GM21717 (cell line): ENCODE data around the gene ZPBP.

Experiments used
- ATAC-seq: cut with Tn5 transposase; IDR thresholded peaks from one replicate; pipeline ENCODE4 v1.9.1; 2021; ENCODE audit warnings: mild to moderate bottlenecking, moderate library complexity; ENCODE audit not compliant: unreplicated experiment

The ZPBP gene, protein sequence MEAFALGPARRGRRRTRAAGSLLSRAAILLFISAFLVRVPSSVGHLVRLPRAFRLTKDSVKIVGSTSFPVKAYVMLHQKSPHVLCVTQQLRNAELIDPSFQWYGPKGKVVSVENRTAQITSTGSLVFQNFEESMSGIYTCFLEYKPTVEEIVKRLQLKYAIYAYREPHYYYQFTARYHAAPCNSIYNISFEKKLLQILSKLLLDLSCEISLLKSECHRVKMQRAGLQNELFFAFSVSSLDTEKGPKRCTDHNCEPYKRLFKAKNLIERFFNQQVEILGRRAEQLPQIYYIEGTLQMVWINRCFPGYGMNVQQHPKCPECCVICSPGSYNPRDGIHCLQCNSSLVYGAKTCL

DNA sequence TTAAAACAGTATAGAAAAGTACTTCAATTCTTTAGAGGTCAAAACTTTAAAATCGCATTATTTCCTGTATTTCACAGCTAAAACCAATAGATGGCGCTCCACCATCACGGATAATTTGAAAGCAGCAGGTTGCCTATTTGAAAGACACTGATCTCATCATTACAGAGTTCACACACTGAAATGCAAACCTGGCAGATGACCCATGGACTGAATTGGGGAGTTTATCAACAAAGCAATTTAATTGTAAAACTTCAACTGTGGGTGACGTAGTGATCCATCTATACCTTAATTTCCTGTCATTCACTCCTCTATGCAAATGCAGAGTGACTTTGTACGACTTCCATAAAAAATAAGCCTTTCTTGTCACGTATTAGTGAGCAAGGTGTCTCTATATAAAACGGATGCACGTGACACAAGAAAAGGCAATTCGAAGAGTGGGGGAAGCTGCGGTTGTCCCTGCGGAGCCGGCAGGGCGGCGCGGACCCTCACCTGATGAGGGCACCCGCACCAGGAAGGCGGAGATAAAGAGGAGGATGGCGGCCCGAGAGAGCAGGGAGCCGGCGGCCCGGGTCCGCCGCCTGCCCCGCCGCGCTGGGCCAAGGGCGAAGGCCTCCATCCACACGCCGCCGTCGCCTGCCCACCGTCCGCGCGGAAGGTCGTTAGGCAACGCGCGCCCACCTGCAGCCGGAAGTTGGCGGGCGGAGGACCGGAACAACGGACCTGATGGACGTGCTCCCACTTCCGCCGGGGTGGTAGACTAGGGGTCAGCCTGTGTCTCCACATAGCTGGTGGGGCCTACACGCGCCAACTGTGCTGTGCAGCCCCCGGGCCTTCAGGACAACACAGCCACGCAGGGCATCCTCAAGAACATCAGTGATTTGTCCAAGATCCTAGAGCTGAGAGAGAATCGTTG is at the start of gene ZPBP:
Gene ZPBP, minus strand, starts transcription at position 668 of the 913 bp plus-strand sequence. Its CDS starts 52 bp downstream, at position 616.
- ATAC-seq, result peak; percentile 68

DNA sequence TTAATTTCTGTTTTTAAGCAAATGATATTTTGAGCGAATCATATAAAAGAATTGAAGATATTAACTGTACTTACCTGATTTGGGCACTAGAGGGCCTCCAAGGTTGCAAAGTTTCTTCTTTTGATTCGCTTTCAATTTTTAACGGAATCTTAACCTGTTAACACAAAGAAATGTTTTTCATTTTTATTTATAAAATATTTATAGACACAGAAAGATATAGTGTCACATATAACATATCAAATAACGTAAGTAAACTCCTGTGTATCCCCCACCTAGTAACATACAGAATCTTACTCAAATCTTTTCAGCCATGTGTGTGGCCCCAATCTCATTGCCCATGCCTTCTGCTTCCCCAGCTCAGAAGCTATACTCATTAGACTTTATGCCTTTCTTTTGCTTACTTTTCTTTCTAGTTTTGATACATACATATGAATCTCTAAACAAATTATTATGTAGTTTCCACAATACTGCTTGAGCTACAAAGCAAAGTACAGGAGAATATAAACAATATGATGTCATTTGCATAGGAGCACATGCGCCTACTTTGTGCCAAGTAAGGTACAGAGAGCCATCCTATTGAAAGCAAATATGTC is 49.5 kb upstream of the ZPBP start:
- no peak for ATAC-seq

DNA sequence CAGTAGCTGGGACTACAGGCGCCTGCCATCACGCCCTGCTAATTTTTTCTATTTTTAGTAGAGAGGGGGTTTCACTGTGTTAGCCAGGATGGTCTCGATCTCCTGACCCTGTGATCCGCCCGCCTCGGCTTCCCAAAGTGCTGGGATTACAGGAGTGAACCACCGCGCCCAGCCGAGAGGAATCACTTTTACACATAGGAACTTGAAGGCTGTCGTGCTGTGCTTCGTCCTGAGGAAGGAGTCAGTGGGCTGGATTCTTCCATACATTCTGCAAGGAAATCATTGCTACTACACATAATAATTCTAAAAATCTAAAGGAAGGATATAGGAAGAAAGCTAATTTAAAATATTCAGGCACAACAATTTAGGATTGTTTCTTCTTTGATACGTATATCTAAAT is 48.8 kb upstream of the ZPBP start:
- no peak for ATAC-seq

DNA sequence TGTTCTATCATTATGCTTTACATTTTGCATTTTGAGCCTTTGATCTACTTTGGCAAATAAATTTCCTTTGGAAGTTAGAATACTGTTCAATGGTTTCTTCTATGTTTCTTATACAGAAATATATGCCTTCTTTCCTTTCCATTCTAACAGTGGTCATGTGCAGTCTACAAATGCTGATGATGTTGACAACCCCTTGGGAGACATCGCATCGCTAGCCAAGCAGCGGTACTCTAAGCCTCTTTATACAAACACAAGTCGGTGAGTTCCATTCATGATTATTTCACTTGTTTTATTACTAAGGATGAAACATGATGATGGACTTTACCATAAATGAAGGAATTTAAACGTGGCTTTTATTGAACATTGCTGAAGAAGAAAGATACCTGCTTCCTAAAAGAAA is 48.1 kb upstream of the ZPBP start:
- ATAC-seq, result no peak

DNA sequence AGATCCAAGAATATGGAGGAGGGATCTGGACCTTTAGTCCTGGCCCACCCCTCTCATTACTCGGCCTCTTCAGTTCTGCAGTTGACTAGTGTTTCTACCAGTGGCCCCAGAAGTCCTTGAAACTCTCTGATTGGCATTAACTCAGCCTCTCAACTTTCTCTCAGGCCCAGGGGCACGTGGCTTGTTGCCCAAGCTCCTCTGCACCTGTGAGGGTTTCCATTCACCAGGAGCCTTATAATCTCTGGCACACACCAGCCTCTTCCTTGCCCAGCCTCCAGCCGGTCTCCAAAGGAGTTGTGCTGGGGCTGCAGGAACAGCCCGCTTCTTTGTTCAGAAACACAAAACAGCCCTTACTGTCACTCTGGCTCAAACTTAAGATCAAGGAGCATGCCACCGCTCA is 47.6 kb upstream of the ZPBP start:
- ATAC-seq, result no peak

DNA sequence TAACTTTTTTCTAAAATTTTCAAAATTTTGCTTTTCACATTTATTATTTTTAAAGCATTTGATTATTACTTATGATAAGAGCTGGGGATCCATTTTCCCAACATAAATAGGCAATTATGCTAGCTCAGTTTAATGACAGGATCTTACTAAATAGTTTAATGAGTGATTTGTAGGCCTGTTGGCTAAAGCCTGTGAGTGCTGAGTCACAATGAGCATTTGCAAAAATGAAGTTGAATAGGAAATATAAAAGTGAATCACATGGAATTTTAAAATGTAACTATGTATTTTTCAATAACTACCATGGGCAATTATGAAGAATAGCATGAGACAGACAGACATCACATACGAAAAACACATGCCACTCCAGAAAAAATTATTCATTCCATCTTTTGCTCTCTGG is 45.1 kb upstream of the ZPBP start:
- ATAC-seq, result no peak

DNA sequence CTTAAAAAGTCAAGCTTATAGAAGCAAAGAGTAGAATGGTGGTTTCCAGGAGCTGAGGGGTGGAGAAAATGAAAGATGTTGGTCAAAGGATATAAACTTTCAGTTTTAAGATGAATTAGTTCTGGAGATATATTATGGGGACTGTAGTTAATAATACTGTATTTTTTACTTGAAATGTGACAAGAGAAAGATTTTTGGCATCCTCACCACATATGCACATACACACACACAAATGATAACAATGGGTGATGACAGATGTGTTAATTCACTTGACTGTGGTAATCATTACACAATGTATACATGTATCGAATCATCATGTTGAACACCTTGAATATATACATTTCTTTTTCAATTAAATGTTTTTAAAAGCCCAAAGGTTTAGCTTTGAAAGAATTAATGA is 32.7 kb upstream of the ZPBP start:
- ATAC-seq, result no peak

DNA sequence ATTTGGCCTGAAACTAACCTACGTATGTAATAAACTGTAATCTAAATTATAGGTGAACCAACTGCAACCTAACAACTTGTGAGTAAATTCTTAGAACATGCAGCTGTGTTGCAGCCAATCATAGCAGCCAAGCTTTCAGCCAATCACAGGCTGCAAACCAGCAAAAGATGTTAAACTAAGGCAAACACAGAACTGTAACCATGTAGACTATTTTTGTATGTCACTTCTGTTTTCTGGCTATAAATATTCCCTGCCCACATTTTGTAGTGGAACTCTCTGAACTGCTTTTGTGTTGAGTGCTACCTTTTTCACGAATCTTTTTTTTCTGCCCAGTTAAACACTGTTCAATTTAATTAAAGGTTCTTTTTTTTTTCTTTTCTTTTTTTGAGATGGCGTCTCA is 28.2 kb upstream of the ZPBP start:
- ATAC-seq, result peak; percentile 93

DNA sequence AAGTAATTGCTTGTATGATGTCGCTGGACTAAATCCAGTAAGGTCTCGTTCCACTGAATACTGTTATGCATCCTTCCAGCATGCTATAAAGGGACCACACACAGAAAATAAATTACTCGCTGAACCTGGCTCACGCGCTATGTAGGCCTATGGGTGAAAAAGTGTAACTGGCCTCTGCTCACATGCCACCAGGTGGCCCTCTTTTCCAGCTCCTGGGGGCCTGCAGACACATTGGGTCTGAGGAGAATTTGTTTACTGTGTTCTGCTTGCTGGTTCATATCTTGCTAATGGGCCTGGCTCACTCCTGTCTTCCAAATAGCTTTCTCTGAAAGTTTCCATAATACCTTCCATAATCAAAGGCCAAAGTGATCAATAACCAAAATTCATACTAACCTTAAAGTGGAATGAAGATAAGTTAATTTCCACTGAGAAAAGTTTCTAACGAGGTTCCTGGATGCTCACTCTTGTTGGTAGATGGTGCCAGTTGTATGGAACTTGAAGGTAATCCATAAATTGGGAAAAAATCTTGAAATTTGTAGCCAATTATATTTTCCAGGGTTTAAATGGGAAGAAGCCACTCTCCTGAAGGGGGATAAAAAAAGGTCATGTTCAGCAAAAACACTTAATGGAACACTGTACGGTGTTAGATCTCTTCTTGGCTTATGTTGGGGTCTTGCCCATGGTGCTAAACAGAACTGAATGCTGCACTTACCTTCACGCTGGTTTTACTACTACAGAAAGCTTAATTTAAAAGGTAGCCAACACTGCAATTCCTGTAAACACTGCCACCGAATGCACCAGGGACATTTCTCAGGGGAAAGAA is 27.0 kb upstream of the ZPBP start:
- ATAC-seq, result peak; percentile 81

DNA sequence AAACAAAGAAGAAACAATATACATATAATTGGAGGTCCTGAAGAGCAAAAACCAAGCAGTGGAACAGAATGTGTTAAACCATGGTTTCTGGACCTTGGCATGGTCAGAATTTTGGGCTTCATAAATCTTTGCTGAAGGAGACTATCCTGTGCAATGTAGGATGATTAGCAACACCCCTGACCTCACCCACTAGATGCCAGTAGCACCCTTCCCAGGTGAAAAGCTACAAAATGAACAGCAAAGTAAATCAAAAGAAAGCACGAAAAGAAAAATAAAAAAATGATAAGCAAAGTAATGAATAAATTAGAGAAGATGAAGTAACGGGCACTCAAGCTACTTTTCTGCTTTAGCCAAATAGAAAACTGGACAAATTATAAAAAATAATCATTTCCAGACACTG is 19.2 kb upstream of the ZPBP start:
- ATAC-seq, result no peak

DNA sequence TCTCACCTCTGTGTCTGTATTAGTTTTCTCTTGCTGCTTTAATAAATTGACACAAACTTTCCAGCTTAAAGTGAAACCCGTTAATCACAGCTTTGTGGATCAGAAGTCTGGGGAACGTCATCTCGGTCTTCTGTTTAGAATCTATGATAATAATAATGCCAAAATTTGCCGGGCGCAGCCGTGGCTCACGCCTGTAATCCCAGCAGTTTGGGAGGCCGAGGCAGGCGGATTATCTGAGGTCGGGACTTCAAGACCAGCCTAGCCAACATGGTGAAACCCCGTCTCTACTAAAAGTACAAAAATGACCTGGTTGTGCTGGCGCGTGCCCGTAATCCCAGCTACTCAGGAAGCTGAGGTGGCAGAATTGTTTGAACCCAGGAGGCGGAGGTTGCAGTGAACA is 8.8 kb upstream of the ZPBP start:
- ATAC-seq, result no peak

DNA sequence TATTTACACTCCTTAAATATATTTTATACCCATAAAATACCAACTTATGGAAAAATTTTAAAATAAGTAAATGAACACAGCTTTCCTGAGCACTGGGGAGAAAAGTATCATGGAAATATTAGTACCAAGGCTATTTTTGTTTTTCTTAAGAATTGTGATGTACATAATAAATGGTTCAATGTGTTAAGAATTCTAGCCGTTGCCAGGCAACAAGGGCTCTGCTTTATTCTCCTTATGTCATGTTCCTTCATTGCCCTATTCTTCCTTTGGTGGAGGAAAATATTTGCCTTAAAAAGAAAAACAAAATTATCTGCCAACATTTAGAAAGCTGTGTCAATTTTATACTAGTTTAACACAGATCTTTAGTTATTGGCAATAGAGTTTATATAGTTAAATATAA is 2.6 kb upstream of the ZPBP start:
- ATAC-seq, result no peak

DNA sequence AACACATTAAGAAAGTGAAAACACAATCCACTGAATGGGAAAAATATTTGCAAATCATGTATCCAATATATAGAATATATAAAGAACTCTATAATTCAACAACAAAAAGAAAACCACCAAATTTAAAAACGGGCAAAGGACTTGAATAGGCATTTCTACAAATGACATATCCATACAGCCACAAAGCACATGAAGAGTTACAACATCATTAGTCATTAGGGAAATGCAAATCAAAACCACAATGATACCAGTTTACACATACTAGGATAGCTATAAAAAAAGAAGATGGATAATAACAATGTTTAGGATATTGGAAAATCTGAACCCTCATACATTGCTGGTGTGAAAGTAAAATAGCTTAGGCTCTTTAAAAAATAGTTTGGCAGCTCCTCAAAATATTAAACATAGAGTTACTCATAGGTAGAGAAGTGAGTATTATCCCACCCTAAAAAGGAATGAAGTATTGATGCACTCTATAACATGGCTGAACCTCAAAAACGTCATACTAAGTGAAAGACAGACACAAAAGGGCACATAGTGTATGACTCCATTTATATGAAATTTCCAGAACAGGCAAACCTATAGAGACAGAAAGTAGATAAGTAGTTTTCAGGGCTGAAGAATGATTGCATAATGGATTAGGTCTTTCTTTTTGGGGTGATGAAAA is 4.5 kb downstream of the ZPBP start:
- ATAC-seq, result no peak

DNA sequence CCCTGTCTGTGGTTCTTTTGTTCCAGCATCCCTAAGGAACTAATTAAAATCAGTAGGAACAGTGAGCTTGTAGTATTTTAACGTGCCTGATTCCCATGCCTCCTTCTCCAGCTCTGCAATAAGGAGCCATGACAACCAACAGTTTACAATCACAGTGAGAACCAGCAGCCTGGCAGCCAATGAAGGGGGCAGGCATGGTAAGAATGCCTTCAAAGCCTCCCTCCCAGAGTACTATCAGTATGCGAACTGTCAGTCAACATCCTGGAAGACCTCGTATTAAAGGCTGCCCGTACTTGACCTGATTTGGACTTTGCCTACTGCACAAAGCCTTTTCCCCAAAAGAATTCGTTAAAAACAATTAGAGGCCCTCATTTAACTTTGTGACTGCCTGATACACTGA is 7.7 kb downstream of the ZPBP start:
- no peak for ATAC-seq

DNA sequence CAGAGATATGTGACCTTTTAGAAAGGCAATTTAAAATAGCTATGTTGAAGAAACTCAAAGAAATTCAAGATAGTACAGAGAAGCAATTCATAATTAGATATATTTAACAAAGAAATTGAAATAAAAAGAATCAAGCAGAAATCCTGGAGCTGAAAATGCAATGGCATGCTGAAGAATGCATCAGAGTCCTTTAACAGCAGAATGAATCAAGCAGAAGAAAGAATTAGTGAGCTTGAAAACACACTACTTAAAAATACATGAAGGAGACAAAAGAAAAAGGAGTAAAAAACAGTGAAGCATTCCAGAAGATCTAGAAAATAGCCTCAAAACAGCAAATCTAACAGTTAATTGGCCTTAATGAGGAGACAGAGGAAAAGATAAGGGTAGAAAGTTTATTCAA is 20.0 kb downstream of the ZPBP start:
- no peak for ATAC-seq

DNA sequence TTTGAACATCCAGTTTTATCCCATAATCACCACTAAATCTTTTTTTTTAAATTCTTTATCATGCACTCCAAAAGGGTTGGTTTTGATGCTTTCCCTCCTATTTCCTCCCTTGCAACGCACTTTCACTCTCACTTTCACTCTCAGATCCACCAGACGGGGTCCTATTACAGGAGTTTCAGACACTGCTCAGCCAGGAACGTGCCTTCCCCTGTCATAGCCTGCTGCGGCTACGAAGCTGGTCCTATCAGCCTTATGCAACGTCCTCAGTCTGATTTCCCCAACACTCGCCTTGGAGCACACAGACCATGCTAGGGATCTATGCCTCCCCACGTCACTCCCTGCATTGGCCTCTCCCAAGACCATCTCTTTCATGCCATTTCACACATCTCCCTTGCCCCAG is 23.4 kb downstream of the ZPBP start:
- ATAC-seq, result peak; percentile 80

DNA sequence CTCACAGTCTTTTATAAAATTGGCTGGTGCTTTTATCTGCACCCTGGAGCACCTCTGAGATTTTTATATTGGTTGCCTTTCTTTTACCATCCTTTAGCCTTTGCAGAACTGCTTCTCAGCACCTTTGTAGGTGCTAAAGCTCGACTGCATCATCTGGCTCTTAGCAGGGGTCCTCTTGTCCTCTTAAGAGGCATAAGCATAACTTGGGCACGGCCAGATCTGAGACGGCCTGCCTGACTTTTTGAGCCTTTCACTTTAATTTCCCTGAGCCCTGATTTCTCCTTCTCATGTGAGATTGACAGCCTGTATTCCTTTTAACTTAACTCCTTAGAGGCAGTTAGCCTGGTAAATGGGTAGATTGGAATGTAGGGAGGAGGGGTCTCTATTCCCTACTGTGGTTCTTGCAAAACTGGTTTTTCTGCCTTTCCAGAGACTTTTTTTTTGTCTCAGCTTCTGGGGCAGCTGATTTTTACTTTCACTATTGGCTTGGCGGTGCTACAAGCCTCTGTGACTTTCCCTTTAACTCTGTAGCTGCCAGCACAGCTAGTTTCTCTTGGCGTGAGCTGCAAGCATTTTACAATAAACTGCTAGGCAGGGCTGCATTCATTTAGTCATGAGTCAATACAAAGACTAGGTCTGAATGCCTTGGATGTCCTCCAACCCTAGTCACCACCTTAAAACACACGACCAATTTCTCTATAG is 24.0 kb downstream of the ZPBP start:
- peak; percentile 78 for ATAC-seq

DNA sequence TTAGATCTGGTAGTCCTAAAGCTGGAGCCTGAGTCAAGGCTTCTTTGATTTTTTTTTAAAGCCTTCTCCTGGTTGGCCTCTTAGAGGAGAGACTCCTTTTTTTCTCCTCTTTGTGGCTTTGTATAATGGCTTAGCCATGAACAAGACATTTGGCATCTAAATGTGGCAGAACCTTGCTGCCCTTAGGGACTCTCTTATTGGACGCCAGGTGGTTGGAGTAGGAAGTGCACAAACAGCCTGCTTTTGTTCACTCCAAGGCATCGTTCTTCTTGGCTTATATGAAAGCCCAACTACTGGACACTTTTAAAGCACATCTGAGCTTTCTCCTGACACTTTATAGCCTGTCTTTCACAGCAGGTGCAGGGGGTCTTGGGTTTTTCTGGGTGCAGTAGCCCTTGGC is 25.0 kb downstream of the ZPBP start:
- no peak for ATAC-seq

DNA sequence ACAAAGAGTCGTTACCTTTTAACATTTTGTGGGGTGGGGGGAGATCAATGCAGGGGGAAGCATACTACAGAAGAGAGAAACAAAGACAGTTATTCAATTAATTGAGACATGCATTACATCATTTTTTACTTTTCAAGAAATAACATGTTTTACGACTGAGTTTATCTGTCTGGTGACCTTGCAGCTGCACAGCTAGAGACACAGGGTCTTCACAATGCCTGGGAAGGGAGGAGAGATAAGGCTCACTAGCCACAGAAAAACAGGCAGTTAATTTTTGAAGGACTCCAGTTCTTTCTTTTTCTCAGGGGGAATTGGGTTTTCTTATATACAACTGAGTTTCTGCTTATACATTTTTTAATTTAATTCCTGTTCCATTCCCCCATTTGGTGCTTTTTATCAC is 30.1 kb downstream of the ZPBP start:
- ATAC-seq, result no peak

DNA sequence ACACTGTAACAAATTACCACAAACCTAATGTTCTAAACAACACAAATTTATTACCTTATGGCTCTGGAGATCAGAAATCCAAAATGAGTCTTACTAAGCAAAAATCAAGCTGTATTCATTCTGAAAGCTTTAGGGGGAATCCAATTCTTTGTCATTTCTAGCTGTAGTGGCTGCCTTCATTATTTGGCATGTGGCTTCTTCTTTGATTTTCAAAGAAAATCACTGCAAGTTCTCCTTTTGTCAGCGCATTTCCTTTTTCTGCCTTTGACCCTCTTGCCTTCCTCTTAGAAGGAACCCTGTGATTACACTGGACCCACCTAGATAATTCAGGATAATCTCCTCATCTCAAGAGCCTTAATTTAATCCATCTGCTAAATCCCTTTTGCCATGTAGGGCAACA is 36.9 kb downstream of the ZPBP start:
- ATAC-seq, result no peak
